Esophagus (tissue), 2 donors: ENCODE measurements around the gene SIGLEC8. TPM values are rescaled to one million over a fixed set of nuclear protein-coding genes. Genes with fewer than 3 reads are reported as not detected.

Experiments used
- H3K27ac ChIP-seq, 2 donors: one replicate each; pipeline ENCODE4 v1.5.1; 2013; ENCODE audit warnings: low read depth in 2 of 2, mild to moderate bottlenecking in 2 of 2, inconsistent platforms in 1 of 2, low read length in 1 of 2, moderate library complexity in 1 of 2
- H3K27me3 ChIP-seq, 2 donors: one replicate each; pipeline ENCODE4 v1.6.1; 2013; ENCODE audit warnings: low read length in 2 of 2, control low read depth in 1 of 2, mild to moderate bottlenecking in 1 of 2; ENCODE audit not compliant: insufficient read depth in 2 of 2, control insufficient read depth in 1 of 2
- H3K36me3 ChIP-seq, 2 donors: one replicate each; pipeline ENCODE4 v1.6.1; 2013; ENCODE audit warnings: low read length in 1 of 2; ENCODE audit not compliant: control insufficient read depth in 2 of 2, insufficient read depth in 2 of 2
- H3K4me1 ChIP-seq, 2 donors: one replicate each; pipeline ENCODE4 v1.6.1; 2013; ENCODE audit warnings: low read length in 1 of 2; ENCODE audit not compliant: control insufficient read depth in 2 of 2, insufficient read depth in 2 of 2
- H3K4me3 ChIP-seq, 2 donors: one replicate each; pipeline ENCODE4 v1.5.1; 2013; ENCODE audit warnings: low read length in 2 of 2, mild to moderate bottlenecking in 2 of 2, low read depth in 1 of 2, moderate library complexity in 1 of 2
- H3K9me3 ChIP-seq, 2 donors: one replicate each; pipeline ENCODE4 v1.6.1; 2013; ENCODE audit warnings: mild to moderate bottlenecking in 2 of 2, low read depth in 1 of 2, low read length in 1 of 2, moderate library complexity in 1 of 2; ENCODE audit not compliant: control insufficient read depth in 2 of 2, insufficient read depth in 1 of 2
- WGBS, 2 donors: extraction: QIAGEN DNeasy Blood & Tissue Kit; methylation state at CpG; one replicate each; pipeline ENCODE4 v1.1.7; 2013; 5-methylcytosine and 5-hydroxymethylcytosine counted together
- polyA plus RNA-seq, 2 donors: library from polyadenylated mRNA; stranded (reverse); fragments of 200-250 nt; gene quantifications; one replicate each; pipeline ENCODE4 v1.2.3, GENCODE V29; 2013
- donor health status: healthy with polysubstance abuse.
- donor health status: Bipolar disorder and iron deficiency.

Gene SIGLEC8
- polyA plus RNA-seq, 2 donors = 0.04 to 0.16 TPM

- H3K4me3 ChIP-seq = no peak overlapping the region
- WGBS, 2 donors = 68 to 69% methylated on average over 5 of the region's 5 CpGs
- H3K4me1 ChIP-seq = no peaks in the 10 kb centered on the region
- H3K36me3 ChIP-seq = no peaks in the 10 kb centered on the region
- H3K27ac ChIP-seq = no peak overlapping the region
- H3K9me3 ChIP-seq = no peaks in the 10 kb centered on the region
- H3K27me3 ChIP-seq = no peaks in the 10 kb centered on the region
Measured at GRCh38 chr19:51477344-51477743, 19.1 kb upstream of the SIGLEC8 start.

DNA sequence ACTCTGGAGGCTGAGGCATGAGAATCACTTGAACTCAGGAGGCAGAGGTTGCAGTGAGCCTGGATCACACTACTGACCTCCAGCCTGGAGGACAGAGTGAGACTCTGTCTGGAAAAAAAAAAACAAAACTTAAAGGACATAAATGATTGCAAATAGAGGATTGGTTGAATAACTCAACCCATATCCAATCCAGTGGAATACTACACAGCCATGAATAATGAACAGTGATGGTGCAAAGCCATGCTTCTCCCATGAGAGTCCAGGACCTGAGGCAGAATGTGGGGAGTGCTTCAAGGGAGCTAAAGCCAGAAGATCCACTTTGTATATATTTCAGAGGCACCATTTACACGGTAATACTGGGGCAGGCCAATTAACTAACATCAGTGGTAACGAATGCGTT is 17.9 kb upstream of the SIGLEC8 start:
- WGBS, 2 donors = 92% methylated on average over 3 of the region's 3 CpGs
- no peak overlapping the region for H3K27ac ChIP-seq
- no peaks in the 10 kb centered on the region for H3K27me3 ChIP-seq
- H3K4me1 ChIP-seq = no peaks in the 10 kb centered on the region
- no peaks in the 10 kb centered on the region for H3K36me3 ChIP-seq
- H3K9me3 ChIP-seq = no peaks in the 10 kb centered on the region
- no peak overlapping the region for H3K4me3 ChIP-seq

- Histone ChIP-seq H3K27ac (no peak overlapping the region), H3K4me1 (no peaks in the 10 kb centered on the region), H3K27me3 (no peaks in the 10 kb centered on the region), H3K4me3 (no peak overlapping the region), H3K9me3 (no peaks in the 10 kb centered on the region), H3K36me3 (no peaks in the 10 kb centered on the region)
- 32% methylated on average over 7 of the region's 7 CpGs for WGBS, 2 donors
Measured at GRCh38 chr19:51473009-51473707, 14.9 kb upstream of the SIGLEC8 start.

DNA sequence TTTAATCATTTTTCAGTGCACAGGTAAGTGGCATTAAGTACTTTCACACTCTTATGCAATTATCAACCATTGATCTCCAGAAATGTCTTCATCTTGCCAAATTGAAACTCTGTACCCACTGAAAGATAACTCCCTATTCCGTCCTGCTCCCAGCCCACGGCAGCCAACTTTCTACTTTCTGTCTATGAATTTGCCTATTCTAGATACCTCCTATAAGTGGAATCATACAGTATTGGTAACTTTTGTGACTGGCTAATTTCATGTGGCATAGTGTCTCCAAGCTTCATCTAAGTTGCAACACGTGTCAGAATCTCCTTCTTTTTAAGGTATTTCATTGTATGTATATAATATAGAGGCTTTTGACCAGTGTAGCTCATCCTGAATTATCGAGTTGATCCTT is 14.4 kb upstream of the SIGLEC8 start:
- H3K4me1 ChIP-seq = no peaks in the 10 kb centered on the region
- no peaks in the 10 kb centered on the region for H3K27me3 ChIP-seq
- 10 to 13% methylated on average over 4 of the region's 4 CpGs for WGBS, 2 donors
- H3K27ac ChIP-seq = no peak overlapping the region
- H3K9me3 ChIP-seq = no peaks in the 10 kb centered on the region
- no peaks in the 10 kb centered on the region for H3K36me3 ChIP-seq
- H3K4me3 ChIP-seq = no peak overlapping the region

- H3K4me3 ChIP-seq = no peak overlapping the region
- no peaks in the 10 kb centered on the region for H3K27me3 ChIP-seq
- H3K4me1 ChIP-seq = no peaks in the 10 kb centered on the region
- H3K36me3 ChIP-seq = no peaks in the 10 kb centered on the region
- no peak overlapping the region for H3K27ac ChIP-seq
- no peaks in the 10 kb centered on the region for H3K9me3 ChIP-seq
- 33 to 53% methylated on average over 1 of the region's 1 CpG for WGBS, 2 donors
Measured at GRCh38 chr19:51471527-51471926, 13.3 kb upstream of the SIGLEC8 start.

- Histone ChIP-seq H3K27ac (no peak overlapping the region), H3K4me3 (no peak overlapping the region), H3K9me3 (no peaks in the 10 kb centered on the region), H3K36me3 (no peaks in the 10 kb centered on the region), H3K27me3 (no peaks in the 10 kb centered on the region), H3K4me1 (no peaks in the 10 kb centered on the region)
- WGBS, 2 donors = 75 to 79% methylated on average over 9 of the region's 9 CpGs
Measured at GRCh38 chr19:51470966-51471365, 12.7 kb upstream of the SIGLEC8 start.

DNA sequence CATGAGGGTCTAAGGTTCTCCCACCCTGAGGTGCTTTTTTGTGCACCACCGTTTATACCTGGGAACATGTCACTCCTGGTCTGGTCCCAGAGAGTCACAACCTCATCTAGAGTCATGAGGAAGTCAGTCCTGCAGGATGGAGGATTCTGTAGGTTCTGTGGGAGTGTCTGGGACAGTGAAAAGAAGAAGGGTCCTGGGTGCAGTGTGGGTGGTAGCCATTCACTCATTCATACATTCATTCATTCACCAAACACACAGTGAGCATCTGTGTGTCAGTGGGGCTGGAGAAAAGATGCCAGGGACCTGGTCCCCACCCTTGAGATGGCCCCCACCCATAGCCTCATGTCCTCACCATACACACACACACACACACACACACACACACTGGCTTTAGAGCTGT is 11.4 kb upstream of the SIGLEC8 start:
- Histone ChIP-seq H3K36me3 (no peaks in the 10 kb centered on the region), H3K9me3 (no peaks in the 10 kb centered on the region), H3K4me1 (no peaks in the 10 kb centered on the region), H3K27ac (no peak overlapping the region), H3K4me3 (no peak overlapping the region), H3K27me3 (no peaks in the 10 kb centered on the region)
- WGBS, 2 donors = 64 to 66% methylated on average over 1 of the region's 1 CpG

GRCh38 chr19:51469162-51469561 is 10.9 kb upstream of the SIGLEC8 start:
- H3K36me3 ChIP-seq = no peaks in the 10 kb centered on the region
- no peaks in the 10 kb centered on the region for H3K27me3 ChIP-seq
- H3K27ac ChIP-seq = no peak overlapping the region
- WGBS, 2 donors = 55 to 57% methylated on average over 4 of the region's 4 CpGs
- no peaks in the 10 kb centered on the region for H3K4me1 ChIP-seq
- no peaks in the 10 kb centered on the region for H3K9me3 ChIP-seq
- H3K4me3 ChIP-seq = no peak overlapping the region

- no peak overlapping the region for H3K27ac ChIP-seq
- no peaks in the 10 kb centered on the region for H3K36me3 ChIP-seq
- H3K27me3 ChIP-seq = no peaks in the 10 kb centered on the region
- WGBS, 2 donors = 64 to 90% methylated on average over 2 of the region's 2 CpGs
- no peaks in the 10 kb centered on the region for H3K4me1 ChIP-seq
- H3K9me3 ChIP-seq = no peaks in the 10 kb centered on the region
- H3K4me3 ChIP-seq = no peak overlapping the region
Measured at GRCh38 chr19:51468545-51468920, 10.3 kb upstream of the SIGLEC8 start.

- H3K4me1 ChIP-seq = no peaks in the 10 kb centered on the region
- no peak overlapping the region for H3K27ac ChIP-seq
- no peaks in the 10 kb centered on the region for H3K27me3 ChIP-seq
- H3K4me3 ChIP-seq = no peak overlapping the region
- 60 to 62% methylated on average over 4 of the region's 4 CpGs for WGBS, 2 donors
- H3K9me3 ChIP-seq = no peaks in the 10 kb centered on the region
- no peaks in the 10 kb centered on the region for H3K36me3 ChIP-seq
Measured at GRCh38 chr19:51467864-51468544, 9.8 kb upstream of the SIGLEC8 start.
